Stimulated activated naive CD4-positive, alpha-beta T cell (primary cell): ENCODE measurements around the gene HDAC3.
A peak's percentile ranks its signal among the peaks of the same experiment; 100 is the strongest.

Experiments
- DNase-seq, 6 experiments: peaks; one replicate each; lab custom pipeline; 2025; lab: John Stamatoyannopoulos, UW

HDAC3 gene

DNA sequence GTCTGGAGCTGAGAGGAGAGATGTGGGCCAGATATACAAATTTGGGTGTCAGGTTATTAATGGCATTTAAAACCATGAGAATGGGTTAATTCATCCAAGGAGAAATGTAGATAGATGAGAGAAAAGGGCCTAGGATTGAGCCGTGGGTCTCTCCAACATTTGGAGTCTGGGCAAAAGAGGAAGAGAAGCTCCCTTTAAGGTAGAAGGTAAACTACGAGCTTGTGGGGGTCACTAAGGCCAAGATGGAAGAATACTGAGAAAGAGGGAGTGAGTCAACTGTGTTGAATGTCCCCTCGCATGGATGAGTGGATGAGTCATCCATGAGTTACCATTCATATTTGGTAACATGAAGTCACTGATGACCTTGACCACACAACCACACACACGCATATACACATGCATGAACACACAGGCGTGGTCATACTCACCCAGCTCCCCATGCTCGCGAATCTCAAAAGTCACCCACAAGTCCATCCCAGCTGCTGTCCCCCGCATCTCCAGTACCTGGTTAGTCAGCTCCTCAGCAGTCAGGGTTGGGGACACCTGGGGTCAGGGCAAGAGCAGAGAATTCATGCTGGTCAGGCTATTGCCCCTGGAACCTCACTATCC lies 21.4 kb upstream of the HDAC3 start:
- no peak for DNase-seq

DNA sequence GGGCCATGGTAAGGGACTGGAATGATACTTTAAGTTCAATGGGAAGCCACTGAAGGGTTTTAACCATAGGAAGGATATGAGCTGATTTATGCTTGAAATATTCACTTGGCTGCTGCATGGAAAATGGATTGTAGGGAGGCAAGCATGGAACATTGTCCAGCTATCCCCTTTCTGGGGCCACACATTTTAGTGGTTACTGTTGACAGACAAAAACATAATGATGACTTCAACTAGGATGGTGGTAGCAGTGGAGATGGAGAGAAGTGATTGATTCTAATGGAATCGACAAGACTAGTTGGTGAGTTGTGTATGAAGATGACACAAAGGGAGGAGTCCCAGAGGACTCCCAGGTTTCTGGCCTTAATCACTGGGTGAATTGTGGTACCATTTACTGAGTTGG lies 20.8 kb upstream of the HDAC3 start:
- no peak for DNase-seq

DNA sequence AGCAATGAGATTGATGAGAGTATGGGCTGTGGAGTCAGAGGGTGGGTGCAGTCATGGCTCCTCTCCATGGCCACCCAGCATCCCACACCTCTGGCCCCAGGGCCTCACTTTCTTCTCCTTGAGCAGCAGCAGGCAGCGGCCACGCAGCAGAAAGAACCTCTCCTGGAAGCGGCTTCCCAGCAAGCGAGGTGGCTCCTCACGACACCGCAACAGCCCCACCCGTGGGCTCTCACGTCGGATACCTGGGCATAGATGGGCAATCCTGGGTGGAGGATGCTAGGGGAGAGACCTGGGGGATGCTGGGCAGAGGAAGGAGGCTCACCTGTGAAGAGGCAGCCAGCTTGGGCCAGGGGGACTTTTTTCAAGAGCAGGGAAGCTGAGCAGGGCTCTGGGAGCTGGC lies 19.7 kb upstream of the HDAC3 start:
- DNase-seq = no peak

DNA sequence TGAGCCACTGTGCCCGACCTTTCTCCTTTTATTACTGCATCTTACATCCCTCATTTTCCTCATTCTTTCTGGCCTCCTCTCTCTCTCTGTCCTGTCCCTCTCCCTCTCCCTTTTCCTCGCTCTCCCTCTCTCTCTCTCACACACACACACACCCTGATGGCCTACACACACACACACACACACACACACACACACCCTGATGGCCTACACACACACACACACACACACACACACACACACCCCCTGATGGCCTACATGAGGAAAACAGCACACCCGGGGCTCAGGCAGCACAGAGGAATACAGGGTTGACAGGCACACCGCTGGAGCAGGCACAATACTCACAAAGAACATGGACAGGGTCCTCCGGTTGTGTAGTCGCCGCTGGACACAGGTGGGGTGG lies 18.4 kb upstream of the HDAC3 start:
- DNase-seq = no peak

DNA sequence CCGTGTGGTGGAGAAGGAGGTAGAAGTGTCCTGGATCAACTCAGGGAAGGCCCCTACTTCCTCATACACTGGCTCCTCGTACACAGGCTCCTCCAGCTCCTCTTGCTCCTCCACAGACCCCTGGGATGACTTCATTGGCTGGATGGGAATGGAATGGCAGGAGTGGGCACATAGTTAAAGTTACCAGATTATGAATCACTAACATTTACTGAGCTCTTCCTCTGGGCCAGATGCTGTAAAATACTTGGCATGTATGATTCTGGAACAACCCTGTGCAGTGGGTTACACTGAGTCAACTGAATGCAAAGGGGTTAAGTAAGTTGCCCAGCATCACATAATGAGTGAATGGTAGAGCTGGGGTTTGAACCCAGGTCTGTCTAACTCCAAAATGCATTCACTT lies 17.6 kb upstream of the HDAC3 start:
- no peak for DNase-seq

DNA sequence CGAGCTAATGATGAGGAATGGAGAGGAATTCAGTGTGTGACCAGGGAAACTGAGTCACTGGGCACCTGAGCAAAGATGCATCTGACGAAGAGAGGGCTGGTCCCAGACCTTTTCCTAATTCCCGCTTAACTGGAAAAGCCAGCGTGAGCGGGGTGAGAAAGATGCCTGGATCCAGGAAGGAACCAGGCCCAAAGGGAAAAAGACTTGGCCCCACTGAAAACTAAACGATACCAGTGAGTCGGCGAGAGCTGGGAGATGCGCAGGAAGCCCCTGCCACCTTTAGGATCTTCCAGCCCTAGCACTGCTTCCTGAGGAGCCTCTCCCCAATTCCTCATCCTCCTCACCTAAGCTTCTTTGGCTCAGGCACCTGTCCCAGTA lies 15.1 kb upstream of the HDAC3 start:
- peak in 1 of 6 experiments; percentile 32 for DNase-seq

DNA sequence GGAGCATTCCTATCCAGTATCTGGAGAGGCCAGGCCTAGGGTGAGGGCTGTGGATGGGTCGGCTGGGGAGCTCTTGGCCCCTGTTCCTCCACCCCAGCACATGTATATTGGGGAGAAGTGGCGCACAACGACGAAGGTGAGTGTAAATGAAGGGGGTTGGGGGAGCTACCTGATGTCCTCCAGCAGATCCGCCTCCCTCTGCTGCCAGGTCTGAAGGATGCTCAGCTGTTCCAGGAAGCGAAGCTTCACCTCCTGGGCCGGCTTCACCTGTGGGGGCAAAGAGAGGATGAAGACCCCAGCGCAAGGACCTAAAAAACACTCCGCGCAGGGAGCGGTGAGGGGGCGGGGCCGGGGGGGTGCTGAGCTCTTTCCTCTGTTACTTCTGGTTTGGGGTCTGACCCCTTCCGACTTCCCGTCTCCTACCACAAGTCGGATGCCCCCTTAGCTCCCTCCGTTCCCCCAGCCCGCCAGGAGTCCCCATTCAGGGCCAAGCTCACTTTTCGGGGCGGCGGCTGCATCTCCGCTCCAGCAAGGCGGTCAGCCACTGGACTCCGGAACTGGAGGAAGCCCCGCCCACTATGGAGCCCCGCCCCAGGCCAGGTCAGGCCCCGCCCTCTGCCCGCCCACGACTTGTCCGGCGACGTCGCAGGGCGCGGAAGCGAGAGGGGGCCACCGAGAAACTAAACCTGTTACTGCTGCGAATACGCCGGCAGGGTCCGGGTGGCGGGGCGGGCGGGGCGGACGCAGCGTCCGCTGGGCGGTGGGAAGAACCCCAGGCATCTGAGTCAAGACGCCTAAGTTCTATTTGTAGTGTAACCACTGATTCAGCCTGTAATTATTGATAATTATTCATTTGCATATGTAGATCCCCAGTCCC lies 14.4 kb upstream of the HDAC3 start, which contains the start of gene FCHSD1:
FCHSD1 (minus strand) TSS at position 568 of the 877 bp plus-strand sequence; CDS start at position 518, 50 bp downstream.
- peak; percentile 56 to 79 (median 75) for DNase-seq

DNA sequence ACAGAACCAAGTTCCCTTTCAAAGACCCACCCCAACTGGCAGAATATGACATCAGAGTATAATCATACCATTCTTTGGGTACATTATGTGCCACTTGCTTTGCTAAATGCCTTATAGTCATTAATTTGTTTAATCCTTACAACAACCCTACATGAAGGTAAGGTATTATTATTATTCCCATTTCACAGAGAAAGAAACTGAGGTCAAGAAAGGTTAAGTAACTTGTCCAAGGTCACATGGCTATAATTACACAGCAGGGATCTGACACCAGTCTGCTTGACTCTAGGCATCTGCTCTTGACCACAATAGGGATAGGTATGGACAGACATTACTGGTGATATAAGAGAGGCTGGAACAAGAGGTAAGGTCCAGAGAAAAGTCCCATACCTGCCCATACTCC lies 13.3 kb upstream of the HDAC3 start:
- DNase-seq = no peak

DNA sequence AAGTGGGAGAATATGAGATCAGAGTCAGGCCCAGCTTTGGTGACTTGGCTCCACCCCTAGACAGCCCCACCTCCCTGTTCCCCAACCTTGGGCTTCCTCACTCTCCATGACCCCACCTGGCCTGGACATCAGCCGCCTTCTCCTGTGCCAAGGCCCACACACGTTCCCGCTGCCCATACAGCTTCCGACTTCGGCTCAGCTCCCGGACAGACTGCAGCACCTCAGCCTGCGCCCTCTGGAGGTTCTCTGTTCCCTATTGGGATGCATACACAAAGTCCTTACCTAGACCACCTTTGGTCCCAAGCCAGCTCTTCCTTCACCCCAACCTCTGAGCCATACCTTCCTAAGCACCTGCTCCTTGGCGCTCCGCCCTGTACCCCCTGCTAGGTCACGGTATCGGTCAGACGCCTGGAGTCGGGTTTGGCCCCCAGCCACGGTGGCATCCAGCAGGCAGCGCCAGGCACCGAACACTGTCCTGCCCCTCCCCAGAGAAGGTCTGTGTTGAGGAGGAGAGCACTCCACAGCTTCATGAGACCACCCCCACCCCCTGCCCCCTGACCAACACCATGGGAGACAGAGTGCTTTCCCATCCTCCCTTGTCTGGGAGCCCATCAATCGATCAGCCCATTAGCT lies 12.5 kb upstream of the HDAC3 start:
- no peak for DNase-seq

DNA sequence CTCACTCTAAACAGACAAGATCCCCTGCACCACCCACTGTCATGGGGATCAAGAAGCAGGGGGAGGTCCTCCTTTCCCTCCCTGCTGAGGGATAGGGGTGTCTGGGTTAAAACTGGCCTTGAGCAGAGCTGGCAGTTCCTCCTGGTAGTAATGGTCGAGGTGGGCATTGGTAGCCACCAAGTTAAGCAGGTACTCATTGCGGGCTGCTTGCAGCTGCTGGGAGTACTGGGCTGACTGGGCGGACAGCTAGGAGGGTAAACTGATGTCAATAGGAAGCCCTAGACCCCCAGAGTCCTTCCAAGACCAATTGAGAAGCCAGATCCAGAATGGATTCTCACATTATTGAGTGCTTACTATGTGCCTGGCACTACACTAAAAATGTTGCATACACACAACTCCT lies 11.2 kb upstream of the HDAC3 start:
- no peak for DNase-seq

DNA sequence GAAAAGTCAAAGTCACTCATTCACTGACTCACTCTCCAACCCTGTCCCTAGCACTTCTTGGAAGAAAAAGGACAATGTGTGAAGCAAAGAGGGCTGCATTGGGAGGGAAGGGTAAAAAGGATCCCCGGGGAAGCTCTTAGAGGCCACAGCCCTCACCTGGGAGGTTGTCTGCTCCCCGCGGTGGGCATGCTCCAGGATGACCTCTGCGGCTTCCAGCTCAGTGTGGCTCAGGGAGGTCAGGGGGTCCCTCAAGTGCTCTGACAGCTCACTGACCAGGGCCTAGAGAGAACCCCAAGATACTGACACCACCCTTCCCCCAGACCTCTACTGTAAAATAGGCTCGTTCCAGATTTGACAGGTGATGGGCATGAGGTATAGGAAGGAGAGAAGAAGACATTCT lies 10.6 kb upstream of the HDAC3 start:
- no peak for DNase-seq

DNA sequence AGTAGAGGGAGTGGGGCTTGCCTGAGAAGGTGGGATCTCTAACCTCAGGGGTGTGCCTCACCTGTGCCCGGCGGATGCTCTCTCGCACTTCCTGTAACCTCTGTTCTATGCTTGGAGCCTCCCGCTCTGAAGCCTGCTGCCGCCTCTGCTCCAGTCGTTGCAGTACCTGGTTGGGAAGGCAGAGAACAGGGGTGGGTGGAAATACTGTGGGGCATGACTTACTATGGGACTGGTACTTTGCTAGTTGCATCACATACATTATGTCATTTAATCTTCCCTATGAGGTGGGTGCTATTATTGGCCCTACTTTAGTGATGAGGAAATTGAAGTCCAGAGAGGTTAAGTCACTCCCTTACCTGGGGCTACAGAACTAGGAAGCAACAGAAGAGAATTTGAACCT lies 9.4 kb upstream of the HDAC3 start:
- no peak for DNase-seq

DNA sequence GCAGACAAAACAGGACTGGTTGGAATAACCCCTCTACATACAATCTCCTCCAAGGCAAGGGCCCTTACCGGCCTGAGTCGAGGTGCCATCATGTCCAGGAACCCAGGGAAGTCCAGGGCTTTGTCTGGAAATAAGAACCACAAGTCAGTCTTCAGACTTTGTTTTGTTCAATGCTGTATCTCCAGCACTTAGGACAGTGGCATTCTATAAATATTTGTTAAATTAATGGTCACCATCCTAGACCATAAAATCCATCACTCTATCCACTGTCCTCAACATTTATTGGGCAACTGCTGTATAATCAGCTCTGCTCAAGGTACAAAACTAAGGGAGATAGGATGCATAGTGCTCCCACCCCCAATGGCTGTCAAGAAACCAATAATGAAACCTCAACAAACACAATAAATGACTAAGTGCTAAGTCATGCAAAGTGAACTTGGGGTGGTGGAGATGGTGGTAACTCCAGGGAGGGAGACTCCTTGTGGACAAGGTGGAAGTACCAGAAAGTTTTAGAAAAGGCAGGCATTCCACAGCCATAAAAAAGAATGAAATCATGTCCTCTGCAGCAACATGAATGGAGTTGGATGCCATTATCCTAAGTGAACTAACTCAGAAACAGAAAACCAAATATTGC lies 5.1 kb upstream of the HDAC3 start:
- DNase-seq = no peak

DNA sequence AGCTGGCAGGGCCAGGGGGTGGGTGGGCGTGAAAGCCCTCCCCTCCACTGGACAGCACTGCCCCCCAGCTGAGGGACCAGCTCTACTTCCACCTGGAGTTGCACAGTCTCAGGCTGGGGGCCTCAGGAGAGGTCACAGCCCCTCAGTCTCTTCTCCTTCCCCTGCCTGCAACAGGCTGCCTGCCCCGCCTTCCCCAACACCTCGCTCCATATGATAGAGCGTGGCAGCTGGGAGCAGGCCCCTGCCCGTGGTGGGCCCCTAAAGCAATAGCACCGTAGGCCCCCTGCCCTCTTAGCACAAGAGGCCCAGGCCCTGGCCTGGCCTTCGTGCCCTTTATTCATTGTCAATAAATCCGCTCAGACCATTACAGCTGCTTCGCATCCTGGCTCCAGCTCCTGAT lies 4.0 kb upstream of the HDAC3 start:
- DNase-seq = no peak

DNA sequence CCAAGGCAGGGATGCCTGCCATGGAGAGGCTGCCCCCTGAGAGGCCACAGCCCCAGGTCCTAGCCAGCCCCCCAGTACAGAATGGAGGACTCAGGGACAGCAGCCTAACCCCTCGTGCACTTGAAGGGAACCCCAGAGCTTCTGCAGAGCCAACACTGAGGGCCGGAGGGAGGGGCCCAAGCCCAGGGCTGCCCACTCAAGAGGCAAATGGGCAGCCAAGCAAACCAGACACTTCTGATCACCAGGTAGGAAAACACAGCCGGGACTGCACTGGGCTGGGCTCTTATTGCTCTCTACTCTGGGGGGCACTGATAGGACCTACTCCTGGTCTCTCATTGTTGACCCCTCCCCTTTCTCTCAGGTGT lies 3.4 kb upstream of the HDAC3 start:
- DNase-seq = no peak

DNA sequence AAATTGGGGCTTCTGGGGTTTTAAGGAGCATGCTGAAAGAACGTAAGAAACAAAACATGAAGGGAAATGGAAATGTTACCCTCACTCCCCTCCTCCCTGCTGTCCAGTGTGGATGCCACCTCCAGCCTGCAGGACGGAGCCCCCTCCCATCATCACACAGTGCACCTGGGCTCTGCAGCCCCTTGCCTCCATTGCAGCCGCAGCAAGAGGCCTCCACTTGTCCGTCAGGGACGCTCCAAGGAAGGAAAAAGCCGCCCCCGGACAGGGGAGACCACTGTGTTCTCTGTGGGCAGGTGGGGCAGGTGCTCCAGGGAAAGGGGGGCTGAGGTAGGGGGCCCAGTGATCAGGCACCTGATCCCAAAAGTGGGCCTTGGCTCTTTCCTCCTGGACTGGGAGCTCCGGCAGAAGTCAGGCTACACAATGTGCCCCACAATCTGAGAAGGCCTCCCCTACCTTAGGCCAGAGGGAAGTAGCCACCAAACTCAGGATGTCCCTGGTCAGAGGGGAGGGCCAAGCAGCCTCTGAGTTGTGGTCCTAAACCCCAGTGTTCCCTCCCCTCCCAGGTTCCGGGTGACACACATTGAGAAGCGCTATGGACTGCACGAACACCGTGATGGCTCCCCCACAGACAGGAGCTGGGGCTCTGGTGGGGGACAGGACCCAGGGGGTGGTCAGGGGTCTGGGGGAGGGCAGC lies 2.9 kb upstream of the HDAC3 start:
- DNase-seq = no peak

DNA sequence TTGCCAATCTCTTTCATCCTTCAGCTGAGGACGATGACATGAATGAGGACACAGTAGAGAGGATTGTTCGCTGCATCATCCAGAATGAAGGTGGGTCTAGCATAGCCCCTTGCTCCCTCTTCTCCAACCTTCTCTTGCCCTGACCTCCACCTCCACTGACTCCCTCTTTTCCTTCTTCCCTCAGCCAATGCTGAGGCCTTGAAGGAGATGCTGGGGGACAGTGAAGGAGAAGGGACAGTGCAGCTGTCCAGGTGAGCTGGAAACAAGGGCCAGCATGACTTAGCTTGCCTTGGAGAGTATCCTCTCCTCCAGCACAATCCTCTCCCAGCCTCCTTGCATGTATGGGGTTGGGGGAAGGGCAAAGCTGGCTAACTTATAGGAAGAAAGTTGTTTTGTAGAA lies 2.1 kb upstream of the HDAC3 start:
- DNase-seq = no peak

DNA sequence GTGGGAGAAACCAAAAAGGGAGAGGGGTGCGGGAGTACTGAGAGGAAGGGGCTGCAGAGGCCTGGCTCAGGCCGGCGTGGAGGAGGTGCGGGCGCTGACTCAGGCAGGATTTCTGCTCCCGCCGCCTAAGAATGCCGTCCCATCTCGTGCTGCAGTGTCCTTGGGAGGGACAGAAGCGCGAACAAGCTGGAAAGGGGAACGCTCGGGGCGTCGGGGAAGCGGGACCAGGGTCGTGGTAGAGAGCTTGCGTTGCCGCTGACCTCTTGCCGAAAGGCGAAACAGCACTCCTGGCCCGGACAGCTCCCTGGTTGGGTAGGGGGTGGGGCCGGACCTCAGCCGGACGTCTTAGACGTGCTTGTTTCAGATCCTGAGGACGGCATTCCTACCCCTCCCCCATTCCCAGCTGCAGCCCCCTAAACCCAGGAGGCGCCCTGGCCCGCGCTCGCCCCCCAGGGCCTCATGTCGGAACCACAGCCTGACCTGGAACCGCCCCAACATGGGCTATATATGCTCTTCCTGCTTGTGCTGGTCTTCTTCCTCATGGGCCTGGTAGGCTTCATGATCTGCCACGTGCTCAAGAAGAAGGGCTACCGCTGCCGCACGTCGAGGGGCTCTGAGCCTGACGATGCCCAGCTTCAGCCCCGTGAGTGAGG lies 1.2 kb upstream of the HDAC3 start:
- DNase-seq = peak; percentile 20 to 56 (median 48)

DNA sequence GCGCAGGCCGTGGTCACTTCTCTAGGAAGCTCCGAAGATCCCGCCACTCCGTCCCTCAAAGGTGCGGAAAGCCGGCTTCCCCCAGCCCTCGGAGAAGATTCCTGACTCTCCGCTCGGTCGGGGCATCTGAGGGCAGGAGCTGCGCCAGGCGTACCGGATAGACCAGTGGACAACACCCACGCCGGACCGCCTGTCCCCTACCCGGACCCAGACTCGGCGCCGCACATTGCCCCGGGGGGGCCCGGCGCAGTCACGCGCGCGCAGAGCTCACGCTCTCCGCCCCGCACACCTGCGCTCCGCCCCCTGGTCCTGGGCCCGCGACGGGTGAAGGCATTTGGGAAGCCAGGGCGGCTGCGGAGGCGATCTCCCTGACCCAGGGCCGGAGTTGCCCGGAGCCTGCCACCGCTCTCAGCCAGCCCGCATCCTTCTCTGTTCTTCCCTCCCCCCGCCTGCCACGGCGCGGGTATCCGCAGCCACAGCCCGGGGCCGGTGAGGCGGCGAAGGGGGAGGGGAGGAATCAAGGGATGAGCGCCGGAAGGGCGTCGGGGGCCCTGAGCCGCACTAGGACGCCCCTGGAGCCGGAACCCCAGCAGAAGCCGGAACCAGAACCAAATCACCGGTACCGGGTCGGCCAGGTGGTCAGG lies 596 bp upstream of the HDAC3 start:
- peak; percentile 27 to 72 (median 60) for DNase-seq

DNA sequence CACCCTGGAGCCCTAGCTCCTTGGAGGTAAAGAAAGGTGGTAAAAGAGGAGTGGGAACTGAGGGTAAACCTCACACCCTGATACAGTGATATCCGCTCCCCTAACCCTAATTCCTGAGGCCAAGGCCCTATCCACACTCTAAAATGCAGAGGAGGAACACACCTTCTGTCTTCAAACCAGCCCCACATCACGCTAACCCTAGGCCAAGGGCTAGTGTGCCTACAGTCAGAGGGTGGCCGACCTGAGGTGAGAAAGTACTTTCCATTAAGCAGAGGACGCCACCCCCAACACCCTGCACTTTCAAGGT lies 590 bp downstream of the HDAC3 start:
- peak in 1 of 6 experiments; percentile 27 for DNase-seq

DNA sequence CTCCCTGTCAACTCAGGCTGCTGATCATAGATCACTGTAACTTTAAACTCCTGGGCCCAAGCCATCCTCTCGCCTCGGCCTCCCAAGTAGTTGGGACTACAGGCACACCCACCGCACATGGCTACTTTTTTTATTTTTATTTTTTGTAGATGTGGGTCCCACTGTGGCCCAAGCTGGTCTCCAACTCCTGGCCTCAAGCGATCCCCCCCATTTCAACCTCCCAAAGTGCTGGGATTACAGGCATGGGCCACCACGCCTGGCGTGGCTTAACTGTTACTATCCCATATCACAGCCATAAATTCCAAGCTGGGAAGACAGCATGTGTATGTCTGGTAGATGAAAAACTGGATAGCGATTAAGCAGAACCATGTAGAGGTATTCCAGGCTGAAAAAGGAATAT lies 1.0 kb downstream of the HDAC3 start:
- no peak for DNase-seq
